NCI-H187 treated with DMSO at 0.1 percent for 48 hours (cell line): ENCODE measurements around the gene PPP2R5D.
A peak's percentile ranks its signal among the peaks of the same experiment; 100 is the strongest.

Experiments
- DNase-seq: peaks from one replicate; lab custom pipeline; 2025; lab: John Stamatoyannopoulos, UW

The PPP2R5D gene

GRCh38 chr6:43059168-43060033 is 75.0 kb downstream of the PPP2R5D start, which contains the start of the genes KLC4 and MRPL2:
TSS of gene KLC4 (plus strand) at chr6:43059631. CDS start at chr6:43061336, 1,705 bp downstream.
TSS of gene MRPL2 (minus strand) at chr6:43059434. CDS start at chr6:43059381, 53 bp downstream.
- DNase-seq: peak; percentile 89

- DNase-seq: peak; percentile 9
These were observed 75.8 kb downstream of the PPP2R5D start for GRCh38 chr6:43060034-43060754.

- DNase-seq: no peak
These were observed 76.6 kb downstream of the PPP2R5D start for GRCh38 chr6:43060755-43061633.

- no peak for DNase-seq
These were observed 77.5 kb downstream of the PPP2R5D start for GRCh38 chr6:43061861-43062260.
